Cerebellar nuclear complex (tissue), 1 donor: ENCODE measurements around the gene WRAP73.

Experiments used
- DNase-seq, 2 experiments: peaks; one replicate each; lab custom pipeline; 2025; lab: John Stamatoyannopoulos, UW

Gene WRAP73

GRCh38 chr1:3646596-3646995, 3.3 kb downstream of the WRAP73 start:
- no peak for DNase-seq

- DNase-seq: no peak
These were observed 4.1 kb downstream of the WRAP73 start for GRCh38 chr1:3645666-3646355.

GRCh38 chr1:3645247-3645646, 4.7 kb downstream of the WRAP73 start:
- DNase-seq: no peak

GRCh38 chr1:3644273-3644672, 5.6 kb downstream of the WRAP73 start:
- DNase-seq: no peak

- no peak for DNase-seq
These were observed 6.8 kb downstream of the WRAP73 start for GRCh38 chr1:3642919-3643675.

GRCh38 chr1:3641816-3642215, 8.1 kb downstream of the WRAP73 start:
- no peak for DNase-seq

- DNase-seq: no peak
These were observed 8.7 kb downstream of the WRAP73 start for GRCh38 chr1:3641046-3641760.

- DNase-seq: no peak
These were observed 9.6 kb downstream of the WRAP73 start for GRCh38 chr1:3640121-3640837.

- DNase-seq: no peak
These were observed 10.4 kb downstream of the WRAP73 start for GRCh38 chr1:3639397-3639911.

GRCh38 chr1:3638676-3639075, 11.2 kb downstream of the WRAP73 start:
- no peak for DNase-seq

- no peak for DNase-seq
These were observed 11.9 kb downstream of the WRAP73 start for GRCh38 chr1:3638027-3638426.

GRCh38 chr1:3636531-3636930, 13.4 kb downstream of the WRAP73 start:
- DNase-seq: no peak

GRCh38 chr1:3636080-3636479, 13.8 kb downstream of the WRAP73 start:
- DNase-seq: no peak

- DNase-seq: no peak
These were observed 15.7 kb downstream of the WRAP73 start for GRCh38 chr1:3634059-3634800.

GRCh38 chr1:3633344-3634058, 16.4 kb downstream of the WRAP73 start:
- no peak for DNase-seq

- no peak for DNase-seq
These were observed 17.1 kb downstream of the WRAP73 start for GRCh38 chr1:3632716-3633343.

GRCh38 chr1:3632298-3632697, 17.6 kb downstream of the WRAP73 start:
- DNase-seq: no peak

- no peak for DNase-seq
These were observed 18.3 kb downstream of the WRAP73 start for GRCh38 chr1:3631320-3632260.

- DNase-seq: no peak
These were observed 19.0 kb downstream of the WRAP73 start for GRCh38 chr1:3630914-3631313.
